ENCODE measurements around the gene SLC44A1. TPM values are rescaled to one million over a fixed set of nuclear protein-coding genes. Genes with fewer than 3 reads are reported as not detected.

The SLC44A1 gene
- polyA plus RNA-seq, 1 experiment, result 6.6 TPM

DNA sequence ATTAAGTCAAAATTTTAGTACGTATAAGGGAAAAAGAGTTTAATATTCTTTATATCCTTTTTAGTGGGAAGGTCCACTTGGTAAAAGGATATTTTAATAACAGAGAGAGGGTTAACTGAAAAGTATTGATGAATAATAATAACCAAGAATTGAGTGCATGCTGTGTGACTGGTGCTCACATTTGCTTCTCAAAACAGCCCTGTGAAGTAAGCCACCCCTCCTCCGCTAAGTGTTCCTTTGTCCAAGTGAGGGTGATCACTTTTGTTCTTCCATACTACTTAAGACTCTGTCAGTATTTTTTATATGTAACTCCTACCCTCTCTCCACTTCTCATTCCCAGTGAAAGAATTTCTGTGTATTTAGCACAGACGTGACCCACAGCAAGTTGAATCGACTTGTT lies 51.5 kb downstream of the SLC44A1 start:
- no peak for DNase-seq (ENCODE audit: low read depth)
- Histone ChIP-seq H3K27me3 (ENCODE audit: control insufficient read depth, insufficient read depth, low read length) (no peaks in the 10 kb centered on the region), H3K36me3 (ENCODE audit: control insufficient read depth, insufficient read depth, low read length) (no peaks in the 10 kb centered on the region), H3K4me3 (ENCODE audit: low read depth, low read length) (no peak overlapping the region)
- ChIA-PET CTCF (no interaction called here), POLR2A (no interaction called here)
- TF ChIP-seq, protein P1, sequence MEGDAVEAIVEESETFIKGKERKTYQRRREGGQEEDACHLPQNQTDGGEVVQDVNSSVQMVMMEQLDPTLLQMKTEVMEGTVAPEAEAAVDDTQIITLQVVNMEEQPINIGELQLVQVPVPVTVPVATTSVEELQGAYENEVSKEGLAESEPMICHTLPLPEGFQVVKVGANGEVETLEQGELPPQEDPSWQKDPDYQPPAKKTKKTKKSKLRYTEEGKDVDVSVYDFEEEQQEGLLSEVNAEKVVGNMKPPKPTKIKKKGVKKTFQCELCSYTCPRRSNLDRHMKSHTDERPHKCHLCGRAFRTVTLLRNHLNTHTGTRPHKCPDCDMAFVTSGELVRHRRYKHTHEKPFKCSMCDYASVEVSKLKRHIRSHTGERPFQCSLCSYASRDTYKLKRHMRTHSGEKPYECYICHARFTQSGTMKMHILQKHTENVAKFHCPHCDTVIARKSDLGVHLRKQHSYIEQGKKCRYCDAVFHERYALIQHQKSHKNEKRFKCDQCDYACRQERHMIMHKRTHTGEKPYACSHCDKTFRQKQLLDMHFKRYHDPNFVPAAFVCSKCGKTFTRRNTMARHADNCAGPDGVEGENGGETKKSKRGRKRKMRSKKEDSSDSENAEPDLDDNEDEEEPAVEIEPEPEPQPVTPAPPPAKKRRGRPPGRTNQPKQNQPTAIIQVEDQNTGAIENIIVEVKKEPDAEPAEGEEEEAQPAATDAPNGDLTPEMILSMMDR (IDR thresholded peaks at IDR 0.05; ENCODE audit: insufficient read depth, low read depth, low read length), result no peak

DNA sequence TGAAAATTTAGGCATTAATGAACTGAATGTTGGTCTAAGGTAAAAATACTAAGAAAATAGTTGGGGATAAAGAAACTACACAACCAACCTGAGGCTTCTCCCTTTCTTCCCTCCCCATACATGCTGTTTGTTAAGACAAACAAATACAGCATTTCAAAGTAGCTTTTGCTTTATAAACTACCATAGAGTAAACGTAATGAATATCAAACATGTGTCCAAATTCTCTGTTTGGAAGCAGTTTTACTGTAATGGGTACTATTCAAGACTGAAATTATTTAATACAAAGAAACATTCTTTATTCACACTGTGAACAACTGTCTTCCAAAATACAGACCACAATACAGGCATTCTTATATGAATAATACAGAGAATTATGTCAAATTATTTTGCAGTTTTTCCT lies 52.0 kb downstream of the SLC44A1 start:
- no peak for DNase-seq (ENCODE audit: low read depth)
- CTCF ChIA-PET, result no interaction called here
- H3K36me3 ChIP-seq (ENCODE audit: control insufficient read depth, insufficient read depth, low read length), result no peaks in the 10 kb centered on the region
- TF ChIP-seq, protein P1 (IDR thresholded peaks at IDR 0.05; ENCODE audit: insufficient read depth, low read depth, low read length), result no peak
- POLR2A ChIA-PET, result no interaction called here
- no peak overlapping the region for H3K4me3 ChIP-seq (ENCODE audit: low read depth, low read length)
- H3K27me3 ChIP-seq (ENCODE audit: control insufficient read depth, insufficient read depth, low read length), result no peaks in the 10 kb centered on the region

DNA sequence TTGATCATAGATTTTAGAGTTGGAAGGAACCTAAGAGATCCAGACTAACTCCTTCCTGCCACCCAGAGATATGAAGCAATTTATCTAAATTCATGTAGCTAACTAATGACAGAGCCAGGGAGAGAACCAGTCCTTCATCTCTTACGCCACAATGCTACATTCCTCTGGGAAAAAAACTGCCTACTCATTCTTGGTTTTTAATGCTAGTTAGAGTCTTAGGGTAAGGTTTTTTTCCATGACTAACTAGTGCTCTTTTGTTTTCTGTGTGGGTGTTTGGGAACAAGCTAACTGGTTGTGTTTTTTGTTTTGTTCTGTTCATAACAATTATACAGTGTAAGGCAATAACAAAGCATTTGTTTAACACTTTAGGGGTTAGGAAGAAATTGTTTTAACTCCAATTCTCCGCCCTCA lies 52.4 kb downstream of the SLC44A1 start:
- no peaks in the 10 kb centered on the region for H3K36me3 ChIP-seq (ENCODE audit: control insufficient read depth, insufficient read depth, low read length)
- peak; percentile 82 for DNase-seq (ENCODE audit: low read depth)
- no peak overlapping the region for H3K4me3 ChIP-seq (ENCODE audit: low read depth, low read length)
- POLR2A ChIA-PET, result no interaction called here
- TF ChIP-seq, protein P1 (IDR thresholded peaks at IDR 0.05; ENCODE audit: insufficient read depth, low read depth, low read length), result no peak
- CTCF ChIA-PET, result interaction anchor here (0.6 kb wide), 1 partner anchor 33 kb away, joined by 3 read pairs; no protein-coding TSS in a partner anchor
- no peaks in the 10 kb centered on the region for H3K27me3 ChIP-seq (ENCODE audit: control insufficient read depth, insufficient read depth, low read length)

GRCh38 chr9:105297442-105298075 lies 53.1 kb downstream of the SLC44A1 start:
- TF ChIP-seq, protein P1 (IDR thresholded peaks at IDR 0.05; ENCODE audit: insufficient read depth, low read depth, low read length), result no peak
- H3K4me3 ChIP-seq (ENCODE audit: low read depth, low read length), result no peak overlapping the region
- ChIA-PET POLR2A (no interaction called here), CTCF (interaction anchor here (0.6 to 1.2 kb wide), 2 partner anchors 33 to 54 kb away, joined by 3 read pairs; no protein-coding TSS in a partner anchor)
- no peak for DNase-seq (ENCODE audit: low read depth)
- H3K36me3 ChIP-seq (ENCODE audit: control insufficient read depth, insufficient read depth, low read length), result no peaks in the 10 kb centered on the region
- H3K27me3 ChIP-seq (ENCODE audit: control insufficient read depth, insufficient read depth, low read length), result no peaks in the 10 kb centered on the region

GRCh38 chr9:105299190-105299854 lies 54.9 kb downstream of the SLC44A1 start:
- POLR2A ChIA-PET, result no interaction called here

More at GRCh38 chr9:105299190-105299854, 54.9 kb downstream of the SLC44A1 start:
- CTCF ChIA-PET, result no interaction called here
- DNase-seq (ENCODE audit: low read depth), result peak; percentile 60
- Histone ChIP-seq H3K36me3 (ENCODE audit: control insufficient read depth, insufficient read depth, low read length) (no peaks in the 10 kb centered on the region; the same call in 1 of the 2 replicates), H3K27me3 (ENCODE audit: control insufficient read depth, insufficient read depth, low read length) (no peaks in the 10 kb centered on the region), H3K4me3 (ENCODE audit: low read depth, low read length) (no peak overlapping the region)
- TF ChIP-seq, protein P1 (IDR thresholded peaks at IDR 0.05; ENCODE audit: insufficient read depth, low read depth, low read length), result no peak
